GM21737 (cell line): ENCODE measurements around the gene TMEM39A.

ENCODE experiments used
- ATAC-seq: cut with Tn5 transposase; IDR thresholded peaks from one replicate; pipeline ENCODE4 v1.9.1; 2021; ENCODE audit warnings: mild to moderate bottlenecking, moderate library complexity; ENCODE audit not compliant: unreplicated experiment

TMEM39A gene

GRCh38 chr3:119456469-119456868, 6.9 kb downstream of the TMEM39A start:
- no peak for ATAC-seq

- ATAC-seq, result no peak
Measured at GRCh38 chr3:119453822-119454221, 9.6 kb downstream of the TMEM39A start.

GRCh38 chr3:119444590-119444989, 18.8 kb downstream of the TMEM39A start:
- ATAC-seq, result no peak

- ATAC-seq, result no peak
Measured at GRCh38 chr3:119443179-119443578, 20.2 kb downstream of the TMEM39A start.

- ATAC-seq, result no peak
Measured at GRCh38 chr3:119437691-119438258, 25.6 kb downstream of the TMEM39A start.

- ATAC-seq, result no peak
Measured at GRCh38 chr3:119436977-119437376, 26.4 kb downstream of the TMEM39A start.

- no peak for ATAC-seq
Measured at GRCh38 chr3:119434703-119435102, 28.7 kb downstream of the TMEM39A start.

GRCh38 chr3:119433613-119434325, 29.6 kb downstream of the TMEM39A start:
- no peak for ATAC-seq

GRCh38 chr3:119428538-119428937, 34.9 kb downstream of the TMEM39A start:
- ATAC-seq, result no peak

GRCh38 chr3:119427669-119428068, 35.7 kb downstream of the TMEM39A start:
- ATAC-seq, result no peak

GRCh38 chr3:119420196-119420595, 43.2 kb downstream of the TMEM39A start:
- ATAC-seq, result no peak

- no peak for ATAC-seq
Measured at GRCh38 chr3:119418641-119419040, 44.8 kb downstream of the TMEM39A start.

GRCh38 chr3:119417771-119418512, 45.5 kb downstream of the TMEM39A start:
- ATAC-seq, result no peak

- no peak for ATAC-seq
Measured at GRCh38 chr3:119416873-119417272, 46.5 kb downstream of the TMEM39A start.

GRCh38 chr3:119413603-119414280, 49.7 kb downstream of the TMEM39A start:
- ATAC-seq, result no peak

- ATAC-seq, result no peak
Measured at GRCh38 chr3:119409844-119410243, 53.6 kb downstream of the TMEM39A start.

- no peak for ATAC-seq
Measured at GRCh38 chr3:119408243-119408950, 55.0 kb downstream of the TMEM39A start.

- ATAC-seq, result no peak
Measured at GRCh38 chr3:119405315-119405714, 58.1 kb downstream of the TMEM39A start.

- ATAC-seq, result no peak
Measured at GRCh38 chr3:119403201-119403600, 60.2 kb downstream of the TMEM39A start.

GRCh38 chr3:119402791-119403190, 60.6 kb downstream of the TMEM39A start:
- no peak for ATAC-seq
